Measurements from ENCODE around the gene PTGDR2.

The PTGDR2 gene

DNA sequence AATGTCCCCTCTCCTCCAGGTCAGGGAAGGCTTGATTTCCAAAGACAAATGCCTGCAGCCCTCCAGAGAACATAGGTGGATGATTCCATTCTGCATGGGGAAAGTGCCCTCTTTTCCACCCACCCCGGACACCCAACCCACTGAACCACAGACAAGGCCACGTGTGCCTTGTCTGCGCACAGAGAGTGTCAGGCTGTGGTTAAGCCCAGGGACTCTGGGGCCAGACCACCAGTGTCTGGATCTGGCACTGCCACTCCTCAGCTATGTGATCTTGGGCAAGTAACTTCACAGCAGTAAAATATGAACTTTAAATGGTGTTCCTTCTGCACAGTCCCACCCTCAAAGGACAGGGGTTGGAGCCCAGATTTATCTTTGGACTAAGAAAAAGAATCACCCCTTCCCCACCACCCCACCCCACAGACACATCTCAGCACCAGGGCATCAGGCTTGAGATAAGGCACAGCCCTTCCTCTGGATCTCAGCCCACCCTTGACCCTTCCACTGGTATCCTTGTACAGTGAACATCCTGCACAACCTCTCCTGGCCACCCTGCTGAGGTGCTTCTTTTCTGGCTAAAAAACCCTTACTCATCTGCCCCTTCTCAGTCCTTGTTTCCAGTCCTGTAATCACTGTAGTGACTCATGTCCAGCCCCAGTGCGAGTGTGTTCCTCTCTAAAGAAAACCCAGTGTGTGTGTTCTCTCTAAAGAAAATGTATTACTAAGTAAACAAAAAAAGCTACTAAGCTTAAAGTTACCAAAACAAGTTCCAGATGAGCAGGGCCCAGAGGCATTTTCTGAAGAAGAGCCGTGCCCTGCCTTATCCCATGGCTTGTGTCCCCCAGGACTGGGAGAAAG is 1.9 kb upstream of the PTGDR2 start:
- no peak overlapping the region for H3K4me3 ChIP-seq (ENCODE audit: low read depth, low read length)
- TF ChIP-seq, protein P1, sequence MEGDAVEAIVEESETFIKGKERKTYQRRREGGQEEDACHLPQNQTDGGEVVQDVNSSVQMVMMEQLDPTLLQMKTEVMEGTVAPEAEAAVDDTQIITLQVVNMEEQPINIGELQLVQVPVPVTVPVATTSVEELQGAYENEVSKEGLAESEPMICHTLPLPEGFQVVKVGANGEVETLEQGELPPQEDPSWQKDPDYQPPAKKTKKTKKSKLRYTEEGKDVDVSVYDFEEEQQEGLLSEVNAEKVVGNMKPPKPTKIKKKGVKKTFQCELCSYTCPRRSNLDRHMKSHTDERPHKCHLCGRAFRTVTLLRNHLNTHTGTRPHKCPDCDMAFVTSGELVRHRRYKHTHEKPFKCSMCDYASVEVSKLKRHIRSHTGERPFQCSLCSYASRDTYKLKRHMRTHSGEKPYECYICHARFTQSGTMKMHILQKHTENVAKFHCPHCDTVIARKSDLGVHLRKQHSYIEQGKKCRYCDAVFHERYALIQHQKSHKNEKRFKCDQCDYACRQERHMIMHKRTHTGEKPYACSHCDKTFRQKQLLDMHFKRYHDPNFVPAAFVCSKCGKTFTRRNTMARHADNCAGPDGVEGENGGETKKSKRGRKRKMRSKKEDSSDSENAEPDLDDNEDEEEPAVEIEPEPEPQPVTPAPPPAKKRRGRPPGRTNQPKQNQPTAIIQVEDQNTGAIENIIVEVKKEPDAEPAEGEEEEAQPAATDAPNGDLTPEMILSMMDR (IDR thresholded peaks at IDR 0.05; ENCODE audit: low read depth, low read length) = no peak

DNA sequence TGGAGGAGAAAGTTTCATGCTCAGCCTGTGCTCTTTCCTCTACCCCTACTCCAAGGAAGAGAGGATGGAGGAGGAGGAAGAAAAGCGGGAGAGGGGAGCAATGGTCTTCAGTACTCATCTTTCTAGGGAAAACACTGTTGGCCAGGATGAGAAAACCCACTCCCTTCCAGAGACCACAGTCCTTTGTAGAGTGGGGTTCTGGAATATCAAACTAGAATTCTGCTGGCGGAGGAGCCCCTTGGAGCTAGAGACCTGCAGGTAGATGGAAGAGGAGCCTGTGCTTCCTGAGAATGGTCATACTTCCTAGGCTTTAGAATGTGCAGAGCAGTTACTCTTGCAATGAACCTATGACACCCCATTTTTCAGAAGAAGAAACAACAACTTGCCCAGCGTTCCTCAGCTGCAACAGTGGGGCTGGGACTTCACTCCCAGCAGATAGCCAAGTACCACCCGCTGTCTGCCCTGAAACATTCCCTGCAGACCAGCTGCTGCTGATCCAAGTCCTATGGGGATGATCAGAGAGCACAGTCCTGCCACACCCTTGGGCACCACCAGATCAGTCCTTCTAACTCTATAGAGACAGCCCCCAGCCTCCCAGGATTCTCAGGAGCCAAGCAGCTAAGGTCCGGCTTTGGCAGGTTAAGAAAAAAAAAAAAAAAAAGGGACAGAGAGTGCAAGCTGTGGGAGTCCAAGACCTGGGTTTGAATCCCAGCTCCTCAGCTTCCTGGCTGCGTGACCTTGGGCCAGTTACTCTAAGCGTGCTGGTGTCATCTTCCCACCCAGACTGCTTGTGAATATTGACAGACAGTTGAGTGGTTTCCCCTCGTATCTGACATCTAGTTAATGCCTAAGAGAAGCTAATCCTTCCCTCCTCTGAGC is 664 bp downstream of the PTGDR2 start:
- TF ChIP-seq, protein P1 (IDR thresholded peaks at IDR 0.05; ENCODE audit: low read depth, low read length) = no peak

DNA sequence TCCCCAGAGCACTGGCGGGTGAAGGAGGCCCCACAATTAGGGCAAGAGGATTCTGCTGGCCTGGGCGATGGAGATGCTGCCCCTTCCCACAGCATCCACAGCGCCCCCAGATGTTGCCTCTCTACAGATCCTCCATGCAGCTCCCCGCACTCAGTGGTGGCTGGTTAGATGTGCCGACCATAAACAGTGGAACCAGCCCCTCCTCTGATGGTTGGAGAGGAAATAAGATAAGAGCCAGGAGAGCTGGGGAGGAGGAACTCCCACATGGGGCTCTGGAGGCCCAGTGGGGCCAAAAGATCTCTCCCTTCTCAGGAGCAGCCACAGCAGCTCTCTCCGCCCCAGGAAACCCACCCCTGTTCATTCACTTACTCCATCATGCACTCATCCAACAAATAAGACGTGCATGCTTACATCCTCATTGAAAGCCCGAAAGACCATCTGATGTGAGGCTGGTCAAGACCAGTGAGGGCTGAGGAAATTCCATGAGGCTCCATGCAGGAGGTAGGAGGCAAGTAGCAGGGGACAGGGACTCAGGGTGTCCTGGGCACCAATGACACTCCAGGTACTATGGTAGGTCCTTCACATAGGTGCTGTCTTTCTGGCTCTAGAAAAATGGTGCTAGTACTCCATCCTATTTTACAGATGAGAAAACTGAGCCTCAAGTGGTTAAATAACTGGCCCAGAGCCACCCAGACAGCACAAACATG is 1.5 kb downstream of the PTGDR2 start:
- H3K4me3 ChIP-seq (ENCODE audit: low read depth, low read length) = no peak overlapping the region
- TF ChIP-seq, protein P1 (IDR thresholded peaks at IDR 0.05; ENCODE audit: low read depth, low read length) = no peak

More for the DNA sequence above, 664 bp downstream of the PTGDR2 start:
- H3K4me3 ChIP-seq (ENCODE audit: low read depth, low read length) = no peak overlapping the region

DNA sequence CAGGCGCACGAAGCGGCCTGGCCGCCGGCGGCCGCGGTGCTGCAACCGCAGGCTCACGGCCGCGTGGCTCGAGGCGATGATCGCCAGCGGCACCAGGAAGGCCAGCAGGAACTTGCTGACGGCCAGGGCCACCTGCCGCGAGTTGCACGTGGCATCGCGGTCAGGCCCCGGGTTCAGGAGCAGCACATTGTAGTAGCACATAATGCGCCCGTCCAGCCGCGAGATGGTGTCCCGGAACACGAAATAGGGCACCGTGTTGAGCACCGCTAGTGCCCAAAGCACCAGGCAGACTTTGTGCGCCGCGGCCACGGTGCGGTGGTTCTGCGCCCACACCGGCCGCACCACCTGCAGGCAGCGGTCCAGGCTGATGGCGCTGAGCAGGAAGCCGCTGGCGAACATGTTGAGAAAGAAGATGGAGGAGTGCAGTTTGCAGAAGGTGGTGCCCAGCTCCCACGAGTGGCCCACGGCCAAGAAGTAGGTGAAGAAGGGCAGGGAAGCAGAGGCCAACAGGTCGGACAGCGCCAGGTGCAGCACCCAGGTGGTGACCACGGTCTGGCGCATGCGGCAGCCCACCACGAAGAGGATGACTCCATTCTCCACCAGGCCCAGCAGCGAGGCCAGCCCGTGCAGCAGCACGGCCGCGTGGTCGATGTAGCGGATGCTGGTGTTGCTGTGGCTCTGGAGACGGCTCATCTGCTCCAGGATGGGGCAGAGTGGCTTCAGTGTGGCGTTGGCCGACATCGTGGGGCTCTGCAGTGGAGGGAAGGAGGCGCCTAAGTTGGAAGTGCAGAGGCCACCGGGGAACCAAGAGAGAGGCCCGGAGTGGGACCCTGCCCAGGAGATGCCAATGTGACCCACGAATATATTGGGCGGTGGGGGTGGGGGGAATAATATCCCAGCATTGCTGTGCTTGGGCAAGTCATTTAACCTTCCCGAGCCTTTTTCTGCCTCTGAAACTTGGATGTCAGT is 2.5 kb downstream of the PTGDR2 start:
- TF ChIP-seq, protein P1 (IDR thresholded peaks at IDR 0.05; ENCODE audit: low read depth, low read length) = no peak
- no peak overlapping the region for H3K4me3 ChIP-seq (ENCODE audit: low read depth, low read length)

DNA sequence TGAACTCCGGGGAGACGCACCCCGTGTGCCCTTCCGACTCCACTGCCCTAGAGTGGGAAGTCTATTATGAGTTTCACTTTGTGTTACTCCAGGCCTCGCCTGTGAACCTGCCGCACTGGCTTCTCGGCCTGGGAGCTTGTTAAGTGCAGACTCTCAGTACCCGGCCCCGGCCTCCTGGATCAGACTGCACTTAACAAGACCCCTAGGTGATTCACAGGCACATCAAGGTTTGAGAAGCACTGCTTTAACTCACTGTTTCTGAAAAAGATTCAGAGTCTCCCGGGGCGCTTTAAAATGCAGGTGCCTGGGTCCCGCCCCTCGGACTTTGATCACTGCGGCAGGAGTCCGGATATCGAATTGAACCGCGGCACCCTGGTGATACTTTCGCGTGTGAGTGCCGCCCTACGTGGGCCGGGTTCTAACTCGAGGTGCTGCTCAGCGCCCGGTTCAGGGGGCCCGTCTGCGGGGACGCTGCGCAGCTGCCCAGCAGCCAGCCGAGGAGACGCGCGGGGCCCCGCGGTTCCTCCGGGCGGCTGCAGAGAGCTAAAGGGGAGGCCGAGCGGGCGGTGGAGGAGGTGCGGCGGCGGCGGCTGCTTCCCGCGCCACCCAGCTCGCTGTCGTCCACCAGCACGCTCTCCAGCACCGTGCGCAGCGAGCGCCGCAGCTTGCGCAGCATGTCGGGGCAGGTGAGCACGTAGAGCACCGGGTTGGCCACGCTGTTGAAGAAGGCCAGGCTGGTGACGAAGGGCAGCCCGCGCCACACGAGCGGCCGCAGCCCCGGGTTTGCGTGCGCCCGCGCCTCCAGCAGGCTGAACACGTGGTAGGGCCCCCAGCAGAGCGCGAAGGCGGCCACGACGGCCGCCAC is 3.4 kb downstream of the PTGDR2 start:
- TF ChIP-seq, protein P1 (IDR thresholded peaks at IDR 0.05; ENCODE audit: low read depth, low read length) = no peak

More for the DNA sequence above, 3.4 kb downstream of the PTGDR2 start:
- H3K4me3 ChIP-seq (ENCODE audit: low read depth, low read length) = no peak overlapping the region

Data from WI38 (cell line).